ENCODE data around the gene USP51.

GRCh38 chrX:55523356-55523755 lies 33.7 kb upstream of the USP51 start:
- TF ChIP-seq CTCF (IDR thresholded peaks at IDR 0.05) (no peak), EZH2 (IDR thresholded peaks at IDR 0.05; ENCODE audit: borderline replicate concordance, insufficient read depth, low read depth, low read length, poor library complexity, severe bottlenecking) (no peak)

Measured in B cell (primary cell).